Measurements from ENCODE around the gene NEU2.
"Not testable (repeated sequence)": the region's sequence is repeated elsewhere in the genome, so short reads cannot be mapped to it uniquely, and the experiment has no call there.

Gene NEU2

DNA sequence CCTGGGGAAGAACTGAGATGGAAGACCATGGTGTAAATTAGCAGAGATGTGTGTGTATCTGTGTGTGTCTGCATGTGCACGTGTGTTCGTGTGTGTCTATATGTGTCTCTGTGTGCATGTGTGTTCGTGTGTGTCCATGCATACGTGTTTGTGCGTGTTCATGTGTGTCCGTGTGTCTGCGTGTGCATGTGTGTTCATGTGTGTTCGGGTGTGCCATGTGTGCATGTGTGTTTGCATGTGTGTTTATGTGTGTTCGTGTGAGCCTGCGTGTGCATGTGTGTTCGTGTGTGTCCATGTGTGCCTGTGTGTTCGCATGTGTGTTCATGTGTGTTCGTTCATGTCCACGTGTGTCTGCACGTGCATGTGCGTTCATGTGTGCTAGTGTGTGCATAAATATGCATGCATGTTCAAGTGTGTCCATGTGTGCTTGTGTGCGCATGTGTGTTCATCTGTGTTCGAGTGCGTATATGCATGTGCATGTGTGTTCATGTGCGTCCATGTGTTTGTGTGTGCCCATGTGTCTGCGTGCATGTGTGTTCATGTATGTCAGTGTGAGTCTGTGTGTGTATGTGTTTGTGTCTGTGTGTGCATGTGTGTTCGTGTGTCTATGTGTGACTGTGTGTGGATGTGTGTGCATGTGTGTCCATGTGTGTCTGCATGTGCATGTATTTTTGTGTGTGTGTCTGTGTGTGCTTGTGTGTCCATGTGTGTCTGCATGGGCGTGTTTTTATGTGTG lies 3.1 kb downstream of the NEU2 start:
- no peak for DNase-seq

DNA sequence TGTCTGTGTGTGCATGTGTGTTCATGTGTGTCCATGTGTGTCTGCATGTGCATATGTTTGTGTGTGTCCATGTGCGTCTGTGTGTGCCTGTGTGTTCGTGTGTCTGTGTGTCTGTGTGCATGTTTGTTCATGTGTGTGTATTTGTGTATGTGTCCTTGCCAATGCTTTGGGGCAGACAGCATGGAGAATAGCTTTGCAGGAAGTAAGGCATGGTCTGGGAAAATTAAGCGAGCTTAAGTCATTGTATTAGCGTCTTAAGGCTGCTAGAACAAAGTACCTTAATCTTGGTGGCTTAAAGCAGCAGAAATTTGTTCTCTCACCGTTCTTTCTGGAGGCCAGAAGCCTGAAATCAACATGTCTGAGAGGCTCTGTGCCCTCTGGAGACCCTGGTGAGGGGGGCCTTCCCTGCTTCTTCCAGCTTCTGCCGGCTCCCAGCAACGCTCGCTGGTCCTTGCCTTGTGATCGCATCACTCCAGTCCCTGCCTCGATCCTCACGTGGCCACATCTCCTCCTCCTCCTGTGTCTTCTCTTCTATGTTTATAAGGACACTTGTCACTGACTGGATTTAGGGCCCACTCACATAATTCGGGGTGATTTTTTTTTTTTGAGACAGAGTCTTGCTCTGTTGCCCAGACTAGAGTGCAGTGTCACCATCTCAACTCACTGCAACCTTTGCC lies 3.8 kb downstream of the NEU2 start:
- no peak for DNase-seq

DNA sequence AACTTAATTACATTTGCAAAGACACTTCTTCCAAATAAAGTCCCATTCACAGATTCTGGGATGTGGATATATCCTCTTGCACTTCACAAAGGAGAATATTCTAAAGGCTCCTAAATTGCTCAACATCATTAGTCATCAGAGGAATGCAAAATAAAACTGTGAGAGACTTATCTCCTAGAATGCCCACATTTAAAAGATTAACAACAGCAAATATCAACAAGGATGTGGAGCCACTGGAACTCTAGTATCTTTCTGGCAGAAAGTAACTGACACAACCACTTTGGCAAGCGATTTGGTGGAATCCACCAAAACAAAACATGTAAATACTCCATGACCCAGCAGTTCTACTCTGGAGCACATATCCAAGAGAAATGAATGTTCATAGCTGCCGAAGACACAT lies 4.6 kb downstream of the NEU2 start:
- DNase-seq, result no peak

DNA sequence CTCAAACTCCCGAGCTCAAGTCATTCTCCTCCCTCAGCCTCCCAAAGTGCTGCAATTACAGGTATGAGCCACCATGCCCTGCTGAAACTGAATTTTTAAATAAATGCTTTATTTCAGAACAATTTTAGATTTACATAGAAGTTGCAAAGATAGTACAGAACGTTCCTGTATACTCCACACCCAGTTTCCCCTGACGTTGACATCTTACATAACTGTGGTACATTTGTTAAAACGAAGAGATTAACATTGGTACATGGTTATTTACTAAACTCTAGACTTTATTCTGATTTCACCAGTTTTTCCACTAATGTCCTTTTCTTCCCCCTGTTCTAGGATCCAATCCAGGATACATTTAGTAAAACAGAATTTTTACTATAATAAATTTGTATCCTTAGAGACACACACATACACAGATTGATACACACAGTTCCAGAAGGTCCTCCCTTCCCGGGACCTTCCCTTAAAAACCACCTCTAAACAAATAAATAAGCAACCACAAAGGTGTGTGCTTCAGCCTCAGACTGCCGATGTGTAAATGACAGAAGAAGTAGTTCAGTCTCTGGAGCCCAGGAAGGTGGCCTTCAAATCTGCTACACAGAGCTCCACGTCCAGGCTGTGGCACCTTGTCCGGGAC lies 6.9 kb downstream of the NEU2 start:
- no peak for DNase-seq

DNA sequence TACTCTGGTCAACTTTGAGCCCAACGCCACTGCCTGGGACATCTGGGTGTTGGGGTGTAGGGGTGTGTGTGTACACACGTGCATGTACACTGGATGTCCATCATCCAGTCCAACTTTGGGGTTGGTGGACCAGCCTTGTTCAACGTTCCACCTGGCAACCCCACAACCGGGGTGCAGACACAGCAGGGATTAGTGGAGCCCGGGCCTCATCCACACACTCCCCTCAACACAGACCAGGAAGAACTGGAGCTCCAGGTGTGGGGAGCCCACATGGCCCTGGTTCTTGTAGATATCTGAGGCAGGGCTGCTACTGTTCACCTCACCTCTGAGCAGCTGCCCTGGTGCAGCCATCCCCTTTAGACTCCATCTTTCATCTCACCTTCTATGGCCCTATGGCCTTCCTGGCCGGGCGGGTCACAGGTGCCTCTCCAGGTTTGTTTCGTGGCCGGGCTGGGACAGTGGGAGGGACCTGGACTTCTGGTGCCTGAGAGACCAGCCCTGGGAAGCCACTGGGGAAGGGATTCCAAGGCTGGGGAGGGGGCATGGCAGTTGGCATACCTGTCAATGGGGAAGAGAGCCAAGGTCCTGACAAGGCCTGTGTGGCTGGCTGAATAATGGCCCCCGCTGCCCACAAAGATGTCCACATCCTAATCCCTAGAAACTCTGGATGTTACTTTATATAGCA lies 7.5 kb downstream of the NEU2 start:
- DNase-seq, result no peak

DNA sequence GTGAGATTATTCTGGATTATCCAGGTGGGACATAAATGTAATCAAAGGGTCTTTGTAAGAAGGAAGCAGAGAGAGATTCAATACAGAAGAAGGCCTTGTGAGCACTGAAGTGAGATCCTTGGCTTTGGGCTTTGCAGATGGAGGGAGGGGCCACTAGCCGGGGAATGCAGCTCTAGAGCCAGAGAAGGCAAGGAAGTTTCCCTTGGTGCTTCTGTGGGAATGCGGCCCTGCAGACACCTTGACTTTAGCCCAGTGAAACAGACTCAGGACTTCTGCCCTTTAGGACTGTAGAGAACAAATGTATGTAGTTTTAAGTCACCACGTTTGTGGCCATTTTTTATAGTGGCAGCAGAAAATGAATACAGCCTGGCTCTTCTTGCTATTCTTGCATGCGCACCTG lies 8.1 kb downstream of the NEU2 start:
- no peak for DNase-seq

DNA sequence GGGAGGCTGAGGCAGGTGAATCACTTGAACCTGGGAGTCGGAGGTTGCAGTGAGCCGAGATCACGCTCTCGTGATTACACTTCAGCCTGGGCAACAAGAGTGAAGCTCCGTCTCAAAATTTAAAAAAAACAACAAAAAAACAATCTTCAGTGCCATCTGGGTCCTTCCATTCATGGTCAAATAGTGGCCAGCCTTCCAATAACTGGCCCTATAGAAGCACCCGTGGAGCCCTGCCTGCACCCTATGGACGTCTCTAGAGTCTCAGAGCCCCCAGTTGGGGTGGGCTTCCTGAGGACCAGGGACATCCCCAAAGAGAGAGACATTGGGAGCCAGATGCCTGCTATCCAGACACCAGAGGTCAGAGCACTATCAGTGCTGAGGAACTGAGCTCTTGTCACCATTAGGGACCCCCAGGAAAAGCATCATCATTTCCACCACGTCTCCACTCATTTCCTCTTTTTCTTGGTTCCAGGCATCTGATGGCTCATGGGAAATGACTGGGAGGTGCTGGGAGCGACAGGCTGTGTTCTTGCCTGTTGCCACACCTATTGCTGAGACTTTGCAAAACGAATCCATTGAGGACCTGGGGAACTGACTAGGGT lies 9.4 kb downstream of the NEU2 start:
- DNase-seq, result no peak

DNA sequence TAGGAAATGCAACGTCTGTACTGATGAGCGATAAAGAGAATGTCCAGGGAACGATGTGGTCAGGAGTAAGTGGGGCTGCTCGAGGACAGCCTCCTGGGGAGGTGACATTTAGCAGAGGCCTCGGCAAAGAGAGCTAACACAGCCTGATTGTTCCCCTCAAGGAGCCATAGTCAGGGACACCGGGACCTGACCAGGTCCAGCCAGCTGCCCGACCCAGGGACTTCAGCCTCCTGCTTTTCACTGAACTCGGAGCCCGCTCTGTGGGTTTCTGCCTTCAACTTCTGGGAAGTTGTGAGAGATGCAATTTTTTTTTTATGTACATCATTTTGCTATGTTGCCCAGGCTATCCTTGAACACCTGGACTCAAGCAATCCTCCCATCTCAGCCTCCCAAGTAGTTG lies 10.1 kb downstream of the NEU2 start:
- no peak for DNase-seq

DNA sequence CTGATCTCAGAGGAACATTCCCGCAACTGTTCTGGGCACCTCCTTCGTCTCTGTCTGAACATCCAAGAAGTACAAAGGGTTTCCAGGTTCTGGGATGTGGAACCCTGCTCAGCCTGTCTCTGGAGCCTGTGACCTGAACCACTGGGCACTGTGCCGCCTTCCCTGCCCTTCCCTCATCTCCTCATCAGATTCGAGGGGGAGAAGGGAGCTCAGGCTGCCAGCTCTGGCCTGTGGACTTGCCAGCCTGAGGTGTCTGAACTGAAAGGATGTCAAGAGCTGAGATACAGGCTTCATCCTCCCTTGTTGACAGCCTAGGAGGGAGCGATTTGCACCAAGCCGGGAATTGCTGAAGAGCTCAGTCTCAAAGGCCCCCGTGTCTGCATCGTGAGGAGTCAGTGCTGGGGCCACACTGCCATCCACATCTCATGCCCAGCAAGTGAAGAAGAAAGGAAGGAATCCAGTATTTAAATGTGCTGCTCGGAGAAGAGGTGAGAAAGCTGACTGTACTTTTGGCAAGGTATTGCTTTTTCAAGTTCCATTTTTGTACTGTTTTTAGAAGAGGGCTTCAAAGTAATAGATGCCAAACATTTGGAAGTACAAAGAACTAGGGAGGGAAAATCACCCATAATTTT lies 12.6 kb downstream of the NEU2 start:
- DNase-seq, result no peak

DNA sequence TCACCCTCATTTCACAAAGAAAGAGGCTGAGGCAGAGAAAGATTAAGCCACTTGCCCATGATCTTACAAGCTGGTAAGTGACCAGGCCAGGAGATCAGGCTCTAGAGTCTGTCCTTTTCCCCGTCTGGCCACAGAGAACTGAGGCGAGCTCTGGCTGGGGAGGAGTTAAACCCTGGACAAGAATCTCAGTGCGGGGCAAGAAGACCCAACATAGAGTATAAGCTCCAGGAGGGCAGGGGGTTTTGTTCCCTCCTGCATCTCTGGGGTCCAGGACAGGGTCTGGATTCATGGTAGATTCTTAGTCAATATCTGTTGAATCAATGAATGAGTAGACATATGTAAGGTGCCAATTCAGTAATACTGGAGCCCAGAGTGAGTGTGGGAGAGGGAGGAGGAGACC lies 14.7 kb downstream of the NEU2 start:
- no peak for DNase-seq

DNA sequence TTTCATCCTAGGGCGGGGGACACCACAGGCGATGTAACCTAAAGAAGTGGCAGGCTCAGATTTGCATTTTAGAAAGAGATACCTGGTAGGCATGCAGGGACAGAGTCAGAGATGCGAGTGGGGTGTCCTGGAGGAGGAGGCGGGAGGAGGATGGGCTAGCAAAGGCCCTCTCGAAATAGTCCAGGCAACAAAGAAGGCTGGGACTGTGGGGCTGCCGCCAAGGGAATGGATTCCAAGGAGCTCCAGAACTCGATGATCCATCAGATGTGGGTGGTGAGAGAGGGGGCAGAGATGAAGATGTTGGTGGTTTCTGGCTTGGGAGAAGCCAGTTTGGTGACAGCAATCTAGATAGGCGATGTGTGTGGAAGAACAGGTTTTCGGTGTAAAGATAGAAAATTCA lies 15.2 kb downstream of the NEU2 start:
- no peak for DNase-seq

DNA sequence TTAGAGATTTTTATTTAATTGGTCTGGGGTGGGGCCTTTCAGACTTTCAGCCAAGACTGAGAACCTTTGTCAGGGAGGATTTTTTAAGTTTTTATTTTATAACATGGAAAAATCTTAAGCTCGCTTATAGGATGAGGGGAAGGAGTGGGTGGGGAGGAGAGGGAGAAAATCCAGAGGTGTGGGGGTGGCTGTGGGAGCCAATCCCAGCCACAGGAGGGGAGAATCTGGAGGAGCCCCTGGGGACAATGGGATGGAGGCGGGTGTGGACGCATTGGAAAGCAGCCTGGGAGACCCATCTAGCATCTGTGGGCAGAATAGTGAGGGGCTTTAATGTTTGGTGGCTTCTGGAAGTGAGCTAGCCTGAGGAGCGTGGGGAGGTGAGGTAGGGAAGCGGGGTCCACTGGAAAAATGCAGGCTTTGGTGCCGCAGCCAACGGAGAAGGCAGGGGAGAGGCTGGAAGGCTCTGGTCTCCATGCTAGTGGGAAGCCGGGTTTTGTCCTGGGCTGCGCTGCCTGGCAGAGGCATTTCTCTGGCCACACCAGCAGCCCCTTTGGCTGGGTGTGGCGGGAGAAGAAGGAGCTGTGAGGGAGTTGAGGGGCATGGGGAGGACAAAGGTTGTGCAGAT lies 16.2 kb downstream of the NEU2 start:
- no peak for DNase-seq

DNA sequence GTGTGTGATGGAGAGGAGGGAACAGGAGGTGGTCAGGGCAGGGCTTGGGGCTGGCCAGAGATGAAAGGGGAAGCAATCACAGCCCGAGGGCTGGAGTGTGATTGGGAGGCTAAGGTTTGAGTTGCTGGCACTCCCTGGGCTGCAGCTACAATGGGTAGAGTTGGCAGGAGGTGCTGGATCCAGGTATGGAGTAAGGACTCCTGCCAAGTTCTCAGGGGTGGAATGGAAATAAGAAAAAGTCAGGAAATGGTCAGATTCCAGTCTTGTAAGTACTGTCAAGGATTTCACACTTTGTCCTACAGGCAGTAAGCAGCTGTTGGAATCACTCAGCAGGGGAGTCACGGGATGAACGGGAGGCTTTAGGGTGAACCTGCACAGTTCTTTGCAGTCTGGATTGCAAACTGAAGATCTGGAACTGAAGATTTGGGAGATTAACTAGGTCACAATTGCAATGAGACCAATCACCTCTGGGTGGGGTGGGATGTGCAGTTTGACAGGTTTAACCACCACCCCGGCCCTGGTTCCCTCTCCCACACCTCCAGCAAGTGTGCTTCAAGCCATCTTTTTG lies 16.8 kb downstream of the NEU2 start:
- no peak for DNase-seq

DNA sequence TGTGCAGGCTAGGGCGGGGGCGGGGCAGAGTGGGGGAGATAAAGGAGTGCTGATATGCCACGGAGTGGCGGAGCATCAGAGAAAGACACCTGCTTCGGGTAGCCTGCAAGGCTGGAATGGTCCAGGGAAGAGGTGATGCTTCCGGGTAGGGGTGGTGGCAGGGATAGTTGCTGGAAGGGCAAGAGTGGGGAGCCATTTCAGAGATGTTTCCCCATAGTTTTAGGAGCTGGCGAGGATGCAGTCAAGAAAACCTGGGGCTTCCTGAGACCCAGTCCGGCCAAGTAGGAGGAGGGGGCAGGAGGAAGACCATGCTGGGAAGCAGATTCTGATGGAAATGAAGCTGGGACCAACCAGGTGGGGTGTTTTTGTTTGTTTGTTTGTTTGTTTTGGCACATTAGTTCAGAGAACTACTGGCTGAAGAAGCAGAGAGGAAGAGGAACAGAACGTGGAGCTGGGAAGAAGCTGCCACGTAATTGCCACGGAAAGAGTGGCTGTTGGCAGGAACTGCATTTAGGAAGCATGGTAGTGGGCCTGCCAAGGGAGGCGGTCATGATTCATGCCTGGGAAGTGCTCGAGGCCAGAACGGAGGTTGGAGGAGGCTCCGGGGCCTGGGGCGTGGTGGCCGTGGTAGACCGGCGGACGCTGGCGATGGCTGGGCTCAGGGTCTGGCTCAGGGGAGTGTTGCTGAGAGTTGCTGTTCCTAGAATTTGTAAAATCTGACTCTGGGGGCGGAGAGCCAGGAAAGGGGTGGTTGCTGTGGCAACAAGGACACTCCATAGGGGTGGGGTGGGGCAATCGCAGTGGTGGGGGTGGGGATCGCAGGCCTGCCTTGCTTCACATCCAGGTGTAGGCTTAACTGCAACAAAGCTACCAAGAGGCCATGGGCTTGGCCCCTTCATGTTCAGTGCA lies 19.0 kb downstream of the NEU2 start:
- no peak for DNase-seq

DNA sequence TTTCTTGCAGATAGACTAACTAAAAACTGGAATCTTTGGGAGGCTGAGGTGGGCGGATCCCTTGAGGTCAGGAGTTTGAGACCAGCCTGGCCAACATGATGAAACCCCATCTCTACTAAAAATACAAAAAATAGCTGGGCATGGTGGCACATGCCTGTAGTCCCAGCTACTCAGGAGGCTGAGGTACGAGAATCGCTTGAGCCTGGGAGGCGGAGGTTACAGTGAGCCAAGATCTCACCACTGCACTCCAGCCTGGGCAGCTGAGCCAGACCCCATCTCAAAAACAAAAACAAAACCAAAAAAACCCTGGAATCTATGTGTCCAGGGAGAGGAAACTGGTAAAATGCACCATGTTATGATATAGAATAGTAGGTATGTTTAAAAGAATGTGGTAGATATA lies 20.0 kb downstream of the NEU2 start:
- DNase-seq, result not testable (repeated sequence)

DNA sequence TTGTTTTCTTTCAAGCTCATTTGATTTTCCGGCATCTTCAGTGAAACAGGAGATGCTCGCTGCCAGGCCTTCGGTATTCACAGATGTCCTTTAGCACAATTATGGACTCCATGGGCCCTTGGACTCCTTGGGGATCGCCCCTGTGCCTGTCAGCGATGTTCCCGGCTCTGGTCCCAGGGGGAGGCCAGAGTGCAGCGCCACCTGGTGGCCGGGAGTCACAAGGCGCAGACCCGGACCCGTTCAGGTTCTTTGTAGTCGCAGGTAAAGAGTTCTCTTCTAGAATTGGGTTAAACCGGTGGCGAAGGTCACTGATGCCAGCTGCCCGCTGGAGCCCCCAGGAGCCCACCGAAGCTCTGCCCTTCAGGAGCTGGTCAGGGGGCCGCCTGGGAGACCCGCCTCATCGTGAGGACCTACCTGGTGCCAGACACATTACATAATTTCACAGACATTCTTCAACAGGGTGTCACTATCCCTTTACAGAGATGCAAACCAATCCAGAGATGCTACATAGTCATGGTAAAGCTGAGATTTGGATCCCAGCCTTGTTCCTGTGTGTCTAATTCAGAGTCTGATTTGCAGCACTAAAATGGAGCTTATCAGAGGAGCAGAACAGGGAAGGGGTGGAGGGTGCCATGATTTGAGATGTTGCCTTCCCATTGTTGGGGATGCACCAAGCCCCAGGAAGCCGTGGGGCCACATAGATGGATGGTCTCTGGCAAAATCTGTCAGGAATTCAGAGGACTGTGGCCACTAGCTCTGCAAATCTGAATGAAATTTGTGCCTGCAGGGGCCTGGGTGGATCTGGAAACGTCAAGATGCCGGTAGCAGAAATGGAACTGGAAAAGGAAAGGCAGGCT lies 21.7 kb downstream of the NEU2 start:
- DNase-seq, result no peak

DNA sequence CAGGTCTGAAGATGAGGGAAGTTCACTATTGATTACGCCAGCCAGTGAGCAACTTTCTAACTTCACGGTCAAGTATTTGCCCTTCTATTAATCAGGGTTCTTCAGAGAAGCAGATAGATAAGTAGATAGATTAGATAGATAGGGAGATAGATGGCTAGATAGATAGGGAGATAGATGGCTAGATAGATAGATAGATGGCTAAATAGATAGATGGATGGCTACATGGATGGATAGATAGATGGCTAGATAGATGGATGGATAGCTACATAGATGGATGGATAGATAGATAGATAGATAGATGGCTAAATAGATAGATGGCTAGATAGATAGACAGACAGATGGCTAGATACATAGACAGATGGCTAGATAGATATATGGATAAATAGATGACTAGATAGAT lies 22.9 kb downstream of the NEU2 start:
- no peak for DNase-seq

DNA sequence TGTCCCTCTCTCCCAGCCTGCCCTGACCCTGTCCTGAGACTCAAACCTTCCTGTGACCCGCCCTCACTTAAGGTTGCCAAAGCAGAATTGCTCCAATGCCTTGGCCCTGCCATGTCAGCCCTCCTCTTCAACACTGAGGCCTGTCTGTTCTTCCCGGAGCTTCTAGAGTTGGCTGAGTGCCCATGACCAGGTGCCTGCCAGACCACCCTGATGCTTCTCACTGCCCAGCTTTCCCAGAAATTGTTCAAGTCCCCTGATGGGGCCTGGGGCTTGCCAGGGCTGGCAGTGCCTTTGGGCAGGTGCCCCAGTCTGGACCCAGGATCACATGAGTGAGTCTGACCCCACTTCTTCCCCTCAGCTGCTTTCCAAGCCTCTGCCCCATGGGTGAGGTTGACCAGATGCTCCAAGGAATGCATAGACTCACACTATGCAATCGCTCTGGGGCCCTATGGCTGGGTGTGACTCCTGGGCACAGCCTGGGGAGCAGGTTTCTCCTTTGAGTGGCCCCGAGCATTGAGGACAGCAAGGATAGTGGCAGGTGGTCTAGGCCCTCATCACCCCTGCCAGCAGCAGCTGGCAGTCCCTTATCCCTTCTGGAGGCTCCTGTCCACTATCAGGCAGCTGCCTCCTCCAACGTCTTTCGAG lies 24.6 kb downstream of the NEU2 start:
- DNase-seq, result no peak
